ENCODE data around the gene TRIM61.

GRCh38 chr4:164943192-164943591 lies 34.3 kb downstream of the TRIM61 start:
- TF ChIP-seq, protein P1, sequence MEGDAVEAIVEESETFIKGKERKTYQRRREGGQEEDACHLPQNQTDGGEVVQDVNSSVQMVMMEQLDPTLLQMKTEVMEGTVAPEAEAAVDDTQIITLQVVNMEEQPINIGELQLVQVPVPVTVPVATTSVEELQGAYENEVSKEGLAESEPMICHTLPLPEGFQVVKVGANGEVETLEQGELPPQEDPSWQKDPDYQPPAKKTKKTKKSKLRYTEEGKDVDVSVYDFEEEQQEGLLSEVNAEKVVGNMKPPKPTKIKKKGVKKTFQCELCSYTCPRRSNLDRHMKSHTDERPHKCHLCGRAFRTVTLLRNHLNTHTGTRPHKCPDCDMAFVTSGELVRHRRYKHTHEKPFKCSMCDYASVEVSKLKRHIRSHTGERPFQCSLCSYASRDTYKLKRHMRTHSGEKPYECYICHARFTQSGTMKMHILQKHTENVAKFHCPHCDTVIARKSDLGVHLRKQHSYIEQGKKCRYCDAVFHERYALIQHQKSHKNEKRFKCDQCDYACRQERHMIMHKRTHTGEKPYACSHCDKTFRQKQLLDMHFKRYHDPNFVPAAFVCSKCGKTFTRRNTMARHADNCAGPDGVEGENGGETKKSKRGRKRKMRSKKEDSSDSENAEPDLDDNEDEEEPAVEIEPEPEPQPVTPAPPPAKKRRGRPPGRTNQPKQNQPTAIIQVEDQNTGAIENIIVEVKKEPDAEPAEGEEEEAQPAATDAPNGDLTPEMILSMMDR (IDR thresholded peaks at IDR 0.05), result no peak
- TF ChIP-seq POLR2A (IDR thresholded peaks at IDR 0.05), result no peak
- no peak for TF ChIP-seq EP300 (IDR thresholded peaks at IDR 0.05)
- no peak for TF ChIP-seq POLR2AphosphoS5 (IDR thresholded peaks at IDR 0.05)

Data from upper lobe of left lung (tissue), 4 donors.